BJ (cell line): ENCODE data around the gene LAP3. TPM values are rescaled to one million over a fixed set of nuclear protein-coding genes. Genes with fewer than 3 reads are reported as not detected.

Source experiments
- CTCF ChIA-PET: fragments of 350-600 bp; formaldehyde crosslinking; extraction: SDS; loops from one replicate; lab custom pipeline; 2021; ENCODE audit warnings: antibody characterized with exemption, inconsistent platforms; lab: Yijun Ruan, JAX
- POLR2A ChIA-PET: fragments of 300-600 bp; sonication (Branson Sonifier 250); formaldehyde crosslinking; extraction: SDS; loops from one replicate; lab custom pipeline; 2021; ENCODE audit warnings: antibody characterized with exemption; lab: Charles Lee
- DNase-seq: peaks from one replicate; pipeline ENCODE4 v3.0.0-alpha.2; 2011; ENCODE audit warnings: low read depth
- H3K27me3 ChIP-seq: 2 replicates; pipeline ENCODE4 v1.6.0; 2011; ENCODE audit warnings: low read length; ENCODE audit not compliant: control insufficient read depth, insufficient read depth
- H3K36me3 ChIP-seq: 2 replicates; pipeline ENCODE4 v1.5.1; 2011; ENCODE audit warnings: low read length; ENCODE audit not compliant: control insufficient read depth, insufficient read depth
- H3K4me3 ChIP-seq: 2 replicates; pipeline ENCODE4 v1.5.1; 2011; ENCODE audit warnings: low read depth, mild to moderate bottlenecking, control low read depth, low read length
- polyA plus RNA-seq: library from polyadenylated mRNA; depleted of rRNA; stranded (reverse); fragments of >200 nt; gene quantifications from 2 replicates; pipeline ENCODE4 v1.2.3, GENCODE V29; 2011
- TF ChIP-seq, protein P1 (sequence below): IDR thresholded peaks from 2 replicates; pipeline ENCODE4 v1.5.1; 2011; ENCODE audit warnings: low read depth, mild to moderate bottlenecking, control low read depth, inconsistent platforms, low read length, moderate library complexity; ENCODE audit not compliant: insufficient read depth

Gene LAP3
- polyA plus RNA-seq, 1 experiment: 42.8 TPM

DNA sequence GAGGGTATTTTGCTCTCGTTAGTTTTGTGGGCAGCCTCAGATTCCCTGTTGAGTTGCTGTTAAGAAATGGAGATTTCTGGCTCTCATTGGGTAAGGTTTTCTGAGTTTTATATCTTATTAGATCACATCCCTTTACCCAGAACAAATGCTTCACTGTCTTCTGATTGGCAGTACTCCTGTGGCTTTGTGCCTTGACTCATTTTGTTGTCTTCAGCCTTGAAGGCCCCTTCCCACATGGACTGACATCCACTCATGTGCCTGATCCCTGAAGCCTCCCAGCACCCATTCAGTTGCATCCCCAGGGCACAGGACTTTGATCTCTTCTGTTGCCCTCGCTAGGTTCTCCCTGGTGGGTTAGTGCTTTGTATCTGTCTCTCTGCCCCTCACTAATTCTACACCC is 47.8 kb downstream of the LAP3 start:
- POLR2A ChIA-PET: no interaction called here
- no peak for DNase-seq
- CTCF ChIA-PET: no interaction called here
- Histone ChIP-seq H3K4me3 (no peak overlapping the region), H3K36me3 (peaks cover 29% of the 10 kb centered on the region), H3K27me3 (no peaks in the 10 kb centered on the region)
- TF ChIP-seq, protein P1, sequence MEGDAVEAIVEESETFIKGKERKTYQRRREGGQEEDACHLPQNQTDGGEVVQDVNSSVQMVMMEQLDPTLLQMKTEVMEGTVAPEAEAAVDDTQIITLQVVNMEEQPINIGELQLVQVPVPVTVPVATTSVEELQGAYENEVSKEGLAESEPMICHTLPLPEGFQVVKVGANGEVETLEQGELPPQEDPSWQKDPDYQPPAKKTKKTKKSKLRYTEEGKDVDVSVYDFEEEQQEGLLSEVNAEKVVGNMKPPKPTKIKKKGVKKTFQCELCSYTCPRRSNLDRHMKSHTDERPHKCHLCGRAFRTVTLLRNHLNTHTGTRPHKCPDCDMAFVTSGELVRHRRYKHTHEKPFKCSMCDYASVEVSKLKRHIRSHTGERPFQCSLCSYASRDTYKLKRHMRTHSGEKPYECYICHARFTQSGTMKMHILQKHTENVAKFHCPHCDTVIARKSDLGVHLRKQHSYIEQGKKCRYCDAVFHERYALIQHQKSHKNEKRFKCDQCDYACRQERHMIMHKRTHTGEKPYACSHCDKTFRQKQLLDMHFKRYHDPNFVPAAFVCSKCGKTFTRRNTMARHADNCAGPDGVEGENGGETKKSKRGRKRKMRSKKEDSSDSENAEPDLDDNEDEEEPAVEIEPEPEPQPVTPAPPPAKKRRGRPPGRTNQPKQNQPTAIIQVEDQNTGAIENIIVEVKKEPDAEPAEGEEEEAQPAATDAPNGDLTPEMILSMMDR: no peak

DNA sequence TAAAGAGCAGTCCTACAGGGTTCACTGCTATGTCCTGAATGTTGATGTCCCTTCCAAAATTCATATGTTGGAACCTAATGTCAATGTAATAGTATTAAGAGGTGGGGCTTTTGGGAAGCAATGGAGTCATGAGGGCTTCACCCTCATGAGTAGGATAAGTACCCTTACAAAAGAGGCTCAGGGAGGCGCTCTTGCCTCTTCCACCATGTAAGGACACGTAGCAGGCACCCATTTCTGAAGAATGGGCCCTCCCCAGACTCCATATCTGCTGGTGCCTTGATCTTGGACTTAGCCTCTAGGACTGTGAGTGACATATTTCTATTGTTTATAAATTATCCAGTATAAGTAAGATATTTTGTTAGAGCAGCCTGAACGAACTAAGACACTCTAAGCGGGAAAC is 53.2 kb downstream of the LAP3 start:
- Histone ChIP-seq H3K27me3 (no peaks in the 10 kb centered on the region), H3K36me3 (peaks cover 25% of the 10 kb centered on the region), H3K4me3 (no peak overlapping the region)
- no peak for DNase-seq
- TF ChIP-seq, protein P1: no peak
- ChIA-PET POLR2A (no interaction called here), CTCF (no interaction called here)

GRCh38 chr4:17633600-17633999 is 56.6 kb downstream of the LAP3 start:
- POLR2A ChIA-PET: no interaction called here
- Histone ChIP-seq H3K4me3 (no peak overlapping the region), H3K27me3 (no peaks in the 10 kb centered on the region), H3K36me3 (peaks cover 11% of the 10 kb centered on the region)
- DNase-seq: no peak
- TF ChIP-seq, protein P1: no peak
- CTCF ChIA-PET: interaction anchor here (1.5 kb wide), 1 partner anchor 10 kb away, joined by 4 read pairs; no protein-coding TSS in a partner anchor

GRCh38 chr4:17635056-17635455 is 58.1 kb downstream of the LAP3 start:
- H3K27me3 ChIP-seq: no peaks in the 10 kb centered on the region
- H3K4me3 ChIP-seq: no peak overlapping the region
- DNase-seq: no peak
- TF ChIP-seq, protein P1: no peak
- H3K36me3 ChIP-seq: peaks cover 11% of the 10 kb centered on the region
- CTCF ChIA-PET: interaction anchor here (1.4 to 4.1 kb wide), 4 partner anchors 37 to 89 kb away, joined by 4 to 57 read pairs (median 8); no protein-coding TSS in a partner anchor
- POLR2A ChIA-PET: no interaction called here

GRCh38 chr4:17636341-17636695 is 59.3 kb downstream of the LAP3 start:
- TF ChIP-seq, protein P1: no peak
- H3K27me3 ChIP-seq: no peaks in the 10 kb centered on the region
- ChIA-PET CTCF (interaction anchor here (0.6 to 4.1 kb wide), 13 partner anchors 10 to 127 kb away, joined by 3 to 57 read pairs (median 3); no protein-coding TSS in a partner anchor), POLR2A (no interaction called here)
- peaks cover 11% of the 10 kb centered on the region for H3K36me3 ChIP-seq
- no peak for DNase-seq
- H3K4me3 ChIP-seq: no peak overlapping the region
